Activated naive CD4-positive, alpha-beta T cell treated with anti-CD3 and anti-CD28 coated beads, Interleukin-2, amount 10 ng/mL, durations not matched to agents 7 days and 5 days (primary cell): Measurements from ENCODE around the gene TTC23L.

Experiments
- CTCF ChIA-PET: fragments of 350-600 bp; sonication (Branson Sonifier 250); formaldehyde crosslinking; loops from one replicate; lab custom pipeline; 2021; ENCODE audit warnings: antibody characterized with exemption; lab: Charles Lee
- DNase-seq: peaks from one replicate; pipeline ENCODE4 v3.0.0-alpha.2; 2020
- H3K27ac Mint-ChIP-seq: one replicate; pipeline ENCODE4 v1.8.0; 2021; ENCODE audit warnings: mild to moderate bottlenecking, moderate library complexity, mixed read lengths
- H3K27me3 Mint-ChIP-seq: one replicate; pipeline ENCODE4 v1.8.0; 2021; ENCODE audit warnings: mild to moderate bottlenecking, mixed read lengths
- H3K36me3 Mint-ChIP-seq: one replicate; pipeline ENCODE4 v1.8.0; 2021; ENCODE audit warnings: mixed read lengths
- H3K4me1 Mint-ChIP-seq: one replicate; pipeline ENCODE4 v1.8.0; 2021; ENCODE audit warnings: mixed read lengths
- H3K4me3 Mint-ChIP-seq: one replicate; pipeline ENCODE4 v1.8.0; 2021; ENCODE audit warnings: mild to moderate bottlenecking, moderate library complexity, mixed read lengths
- H3K9me3 Mint-ChIP-seq: one replicate; pipeline ENCODE4 v1.8.0; 2021; ENCODE audit warnings: mixed read lengths

The TTC23L gene

DNA sequence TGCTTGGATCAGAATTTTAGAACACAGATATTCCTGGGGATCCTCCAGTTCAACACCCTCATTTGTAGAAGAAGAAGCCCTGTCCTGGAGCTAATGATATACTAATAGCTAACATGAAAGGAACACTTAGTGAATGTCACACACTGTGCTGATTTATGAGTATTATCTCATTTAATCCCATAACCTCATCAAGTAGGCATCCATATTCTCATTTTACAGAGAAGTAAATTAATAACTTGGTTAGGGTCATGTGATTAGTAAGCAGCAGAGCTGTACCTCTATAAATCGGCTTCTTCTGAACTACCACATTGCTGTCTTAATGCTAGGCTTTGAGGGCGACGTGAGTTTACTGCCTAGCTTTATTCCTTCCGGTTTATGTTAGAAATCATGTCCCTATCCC, 6.0 kb downstream of the TTC23L start:
- DNase-seq, result no peak
- Mint-ChIP-seq H3K4me1 (no peaks in the 10 kb centered on the region), H3K4me3 (no peak overlapping the region), H3K27me3 (peaks cover 8% of the 10 kb centered on the region), H3K9me3 (no peaks in the 10 kb centered on the region), H3K36me3 (no peaks in the 10 kb centered on the region), H3K27ac (no peak overlapping the region)
- CTCF ChIA-PET, result interaction anchor here (1.1 kb wide), 1 partner anchor 54 kb away, joined by 3 read pairs; no protein-coding TSS in a partner anchor

GRCh38 chr5:34847056-34847455, 8.1 kb downstream of the TTC23L start:
- Mint-ChIP-seq H3K4me1 (no peaks in the 10 kb centered on the region), H3K9me3 (no peaks in the 10 kb centered on the region), H3K4me3 (no peak overlapping the region), H3K27me3 (peaks cover 4% of the 10 kb centered on the region), H3K36me3 (no peaks in the 10 kb centered on the region), H3K27ac (no peak overlapping the region)
- no peak for DNase-seq
- CTCF ChIA-PET, result interaction anchor here (1.3 kb wide), 1 partner anchor 361 kb away, joined by 3 read pairs; no protein-coding TSS in a partner anchor

DNA sequence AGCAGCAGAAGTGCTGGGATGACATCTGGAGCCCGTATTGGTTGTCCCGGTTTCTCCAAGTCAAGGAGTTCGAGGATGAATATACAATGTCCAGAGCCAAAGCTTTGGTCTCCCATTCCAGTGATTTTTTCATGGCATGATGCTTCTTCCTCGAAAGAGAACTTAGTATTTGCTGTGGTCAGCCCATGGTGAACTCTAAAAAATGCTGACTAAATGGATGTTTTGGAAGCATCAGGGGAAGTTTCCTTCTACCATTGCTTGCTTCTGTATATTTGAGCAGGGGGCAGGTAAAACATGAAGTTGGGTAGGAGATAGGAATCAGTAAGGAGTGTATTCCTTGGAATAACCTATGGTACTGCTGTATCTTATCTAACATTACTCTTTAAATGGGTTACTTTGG, 8.6 kb downstream of the TTC23L start:
- CTCF ChIA-PET, result interaction anchor here (1.3 kb wide), 1 partner anchor 361 kb away, joined by 3 read pairs; no protein-coding TSS in a partner anchor
- no peaks in the 10 kb centered on the region for H3K36me3 Mint-ChIP-seq
- H3K9me3 Mint-ChIP-seq, result no peaks in the 10 kb centered on the region
- H3K27ac Mint-ChIP-seq, result no peak overlapping the region
- H3K27me3 Mint-ChIP-seq, result peaks cover 4% of the 10 kb centered on the region
- DNase-seq, result no peak
- H3K4me3 Mint-ChIP-seq, result no peak overlapping the region
- H3K4me1 Mint-ChIP-seq, result no peaks in the 10 kb centered on the region

- no peaks in the 10 kb centered on the region for H3K36me3 Mint-ChIP-seq
- no peaks in the 10 kb centered on the region for H3K4me1 Mint-ChIP-seq
Observed at GRCh38 chr5:34848230-34848629, 9.3 kb downstream of the TTC23L start.

GRCh38 chr5:34849253-34849652, 10.3 kb downstream of the TTC23L start:
- Mint-ChIP-seq H3K4me1 (no peaks in the 10 kb centered on the region), H3K27ac (no peak overlapping the region), H3K36me3 (no peaks in the 10 kb centered on the region), H3K9me3 (no peaks in the 10 kb centered on the region), H3K27me3 (peaks cover 4% of the 10 kb centered on the region), H3K4me3 (no peak overlapping the region)
- no peak for DNase-seq
- CTCF ChIA-PET, result interaction anchor here (0.8 to 1.0 kb wide), 2 partner anchors 10 to 49 kb away, joined by 3 read pairs; no protein-coding TSS in a partner anchor

More at GRCh38 chr5:34848230-34848629, 9.3 kb downstream of the TTC23L start:
- Mint-ChIP-seq H3K4me3 (no peak overlapping the region), H3K27ac (no peak overlapping the region), H3K9me3 (no peaks in the 10 kb centered on the region), H3K27me3 (peaks cover 4% of the 10 kb centered on the region)
- CTCF ChIA-PET, result interaction anchor here (1.3 kb wide), 1 partner anchor 362 kb away, joined by 3 read pairs; no protein-coding TSS in a partner anchor
- no peak for DNase-seq

DNA sequence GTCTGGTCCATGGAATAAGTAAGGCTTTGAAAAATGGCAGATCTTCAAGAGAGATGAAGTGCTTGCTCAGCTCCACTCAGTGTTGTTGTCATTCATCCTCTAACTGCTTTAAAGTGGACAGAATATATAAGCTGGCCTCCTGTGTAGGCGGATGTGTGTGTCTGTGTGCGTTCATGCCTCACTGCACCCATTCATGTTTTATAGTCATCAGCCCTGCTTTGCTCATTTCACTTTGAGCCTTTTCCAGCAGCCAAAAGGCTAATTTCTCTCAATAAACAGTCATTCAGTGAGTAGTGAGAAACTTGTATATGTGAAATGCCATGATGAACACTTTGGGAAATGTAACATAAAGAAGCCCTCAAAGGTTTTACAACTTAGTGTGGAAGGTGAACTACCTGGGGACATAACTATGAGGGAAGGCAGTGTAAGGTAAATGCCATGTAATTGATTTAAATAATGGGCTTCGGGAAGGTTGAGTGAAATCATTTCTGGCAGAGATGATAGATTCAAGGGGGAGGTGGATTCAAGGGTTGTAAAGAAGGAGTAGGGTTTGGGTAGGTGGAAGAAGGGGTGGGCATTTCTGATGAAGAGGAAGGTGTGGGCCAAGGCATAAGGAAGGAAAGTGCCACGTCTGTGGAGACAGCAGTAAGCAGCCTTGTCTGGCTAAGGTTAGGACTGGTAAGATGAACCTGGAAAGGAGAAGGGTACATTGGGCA, 15.7 kb downstream of the TTC23L start:
- H3K4me3 Mint-ChIP-seq, result no peak overlapping the region
- H3K36me3 Mint-ChIP-seq, result no peaks in the 10 kb centered on the region
- H3K9me3 Mint-ChIP-seq, result no peaks in the 10 kb centered on the region
- DNase-seq, result no peak
- H3K4me1 Mint-ChIP-seq, result no peaks in the 10 kb centered on the region
- CTCF ChIA-PET, result no interaction called here
- H3K27me3 Mint-ChIP-seq, result peaks cover 7% of the 10 kb centered on the region
- no peak overlapping the region for H3K27ac Mint-ChIP-seq

DNA sequence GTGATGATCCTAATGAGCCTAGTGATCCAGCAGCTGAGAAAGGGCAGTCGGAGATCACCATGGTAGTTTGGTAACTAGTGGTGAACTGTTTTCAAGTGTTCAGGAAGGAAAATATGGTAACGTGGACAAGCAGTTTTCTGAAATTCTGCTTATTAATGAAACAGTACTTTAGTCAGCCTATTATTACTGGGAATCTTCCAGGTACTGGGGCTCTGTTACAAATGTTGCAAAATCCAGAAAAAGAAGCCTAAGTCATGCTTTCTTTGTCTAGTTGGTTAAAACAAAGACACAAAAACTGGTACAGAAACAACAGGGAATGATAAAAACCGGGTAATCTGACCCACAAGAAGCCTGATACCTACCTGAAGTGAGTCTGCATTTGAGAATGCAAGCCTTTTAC, 18.2 kb downstream of the TTC23L start:
- CTCF ChIA-PET, result no interaction called here
- H3K9me3 Mint-ChIP-seq, result no peaks in the 10 kb centered on the region
- H3K27me3 Mint-ChIP-seq, result peaks cover 4% of the 10 kb centered on the region
- no peaks in the 10 kb centered on the region for H3K4me1 Mint-ChIP-seq
- no peaks in the 10 kb centered on the region for H3K36me3 Mint-ChIP-seq
- H3K4me3 Mint-ChIP-seq, result no peak overlapping the region
- DNase-seq, result no peak
- no peak overlapping the region for H3K27ac Mint-ChIP-seq

DNA sequence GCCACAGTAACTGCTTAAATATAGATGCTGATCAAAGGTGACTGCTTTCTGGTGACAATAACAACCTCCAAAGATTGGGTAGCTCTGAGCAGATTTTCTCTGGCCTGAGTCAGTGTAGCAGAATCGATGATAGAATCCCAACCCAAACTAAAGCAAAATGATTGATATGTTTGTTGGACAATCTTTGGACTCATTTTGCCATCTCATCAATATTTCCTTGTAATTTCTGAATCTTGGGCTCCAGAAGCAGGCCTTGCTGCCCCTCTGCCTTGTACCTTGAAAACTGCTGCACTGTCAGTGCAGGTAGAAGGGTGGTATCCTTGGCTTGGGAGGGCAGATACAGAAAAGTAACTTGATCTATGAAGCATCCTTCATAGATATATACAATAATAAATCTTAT, 18.9 kb downstream of the TTC23L start:
- Mint-ChIP-seq H3K27me3 (peaks cover 4% of the 10 kb centered on the region), H3K9me3 (no peaks in the 10 kb centered on the region), H3K4me3 (no peak overlapping the region), H3K36me3 (no peaks in the 10 kb centered on the region), H3K27ac (no peak overlapping the region), H3K4me1 (no peaks in the 10 kb centered on the region)
- CTCF ChIA-PET, result no interaction called here
- no peak for DNase-seq

DNA sequence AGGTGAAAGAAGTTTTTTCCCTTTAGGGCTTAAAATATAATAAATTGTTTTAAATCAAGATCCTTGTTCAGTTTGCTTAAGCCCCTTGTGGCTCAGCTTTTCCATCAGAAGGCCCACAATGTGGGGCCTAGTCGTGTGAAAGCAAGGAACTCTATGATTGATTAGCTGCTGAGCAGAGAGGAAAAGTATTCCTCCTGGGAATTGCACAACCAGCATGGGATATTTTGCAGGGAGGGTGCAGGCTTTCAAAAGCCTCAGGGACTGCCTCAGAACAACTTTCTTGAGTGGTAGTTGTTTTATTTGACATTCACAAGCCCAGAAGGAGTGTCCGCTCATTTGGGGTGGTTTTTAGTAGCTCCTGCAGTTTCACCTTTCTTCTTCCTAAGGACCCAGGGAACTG, 19.8 kb downstream of the TTC23L start:
- Mint-ChIP-seq H3K4me1 (no peaks in the 10 kb centered on the region), H3K9me3 (no peaks in the 10 kb centered on the region), H3K27ac (no peak overlapping the region), H3K27me3 (peaks cover 4% of the 10 kb centered on the region), H3K4me3 (no peak overlapping the region), H3K36me3 (no peaks in the 10 kb centered on the region)
- CTCF ChIA-PET, result no interaction called here
- DNase-seq, result no peak

GRCh38 chr5:34859253-34859652, 20.3 kb downstream of the TTC23L start:
- no peaks in the 10 kb centered on the region for H3K9me3 Mint-ChIP-seq
- H3K4me1 Mint-ChIP-seq, result no peaks in the 10 kb centered on the region
- no peak overlapping the region for H3K4me3 Mint-ChIP-seq
- peaks cover 4% of the 10 kb centered on the region for H3K27me3 Mint-ChIP-seq
- no peak for DNase-seq
- H3K36me3 Mint-ChIP-seq, result no peaks in the 10 kb centered on the region
- CTCF ChIA-PET, result no interaction called here
- H3K27ac Mint-ChIP-seq, result no peak overlapping the region

DNA sequence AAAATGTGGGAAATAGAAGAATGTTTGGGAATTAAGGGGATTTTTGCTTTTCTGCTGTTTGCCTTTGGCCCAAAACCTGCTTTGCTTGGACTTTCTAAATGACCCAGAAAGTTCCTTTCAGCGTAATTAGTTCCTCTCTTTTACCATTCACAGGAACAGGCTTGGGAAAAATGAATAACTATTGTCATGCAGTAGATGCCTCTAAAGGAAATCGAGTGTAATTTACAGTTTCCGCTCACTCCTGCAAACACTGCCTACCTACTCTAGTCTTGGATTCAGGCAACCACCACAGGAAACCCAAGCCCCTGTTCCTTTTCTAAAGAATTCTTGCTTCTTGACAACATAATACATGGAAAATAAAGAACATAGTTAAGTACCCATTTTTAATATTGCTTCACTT, 25.0 kb downstream of the TTC23L start:
- H3K27ac Mint-ChIP-seq, result no peak overlapping the region
- H3K27me3 Mint-ChIP-seq, result no peaks in the 10 kb centered on the region
- no peak for DNase-seq
- CTCF ChIA-PET, result no interaction called here
- H3K4me3 Mint-ChIP-seq, result no peak overlapping the region
- no peaks in the 10 kb centered on the region for H3K36me3 Mint-ChIP-seq
- H3K4me1 Mint-ChIP-seq, result no peaks in the 10 kb centered on the region
- no peaks in the 10 kb centered on the region for H3K9me3 Mint-ChIP-seq

DNA sequence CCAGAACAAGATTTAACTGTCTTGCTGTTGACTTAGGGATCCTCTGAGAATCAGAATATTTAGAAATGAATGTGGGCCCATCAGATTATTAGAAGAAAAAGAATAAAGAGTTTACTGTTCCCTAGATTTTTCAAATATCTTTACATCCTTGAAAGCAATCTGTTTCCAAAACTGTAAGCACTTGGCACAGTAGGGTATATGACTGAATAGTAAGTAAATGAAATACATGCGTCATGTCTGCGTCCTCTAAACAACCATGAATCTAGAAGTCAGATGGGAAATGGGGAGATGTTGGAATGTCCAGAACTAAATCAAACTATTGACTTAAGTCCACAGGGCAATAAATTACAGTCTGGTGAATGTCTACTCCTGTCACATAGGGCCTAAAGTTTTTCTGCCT, 26.1 kb downstream of the TTC23L start:
- H3K4me1 Mint-ChIP-seq, result no peaks in the 10 kb centered on the region
- no peak overlapping the region for H3K4me3 Mint-ChIP-seq
- CTCF ChIA-PET, result no interaction called here
- no peaks in the 10 kb centered on the region for H3K36me3 Mint-ChIP-seq
- DNase-seq, result no peak
- H3K27ac Mint-ChIP-seq, result no peak overlapping the region
- no peaks in the 10 kb centered on the region for H3K9me3 Mint-ChIP-seq
- H3K27me3 Mint-ChIP-seq, result no peaks in the 10 kb centered on the region

DNA sequence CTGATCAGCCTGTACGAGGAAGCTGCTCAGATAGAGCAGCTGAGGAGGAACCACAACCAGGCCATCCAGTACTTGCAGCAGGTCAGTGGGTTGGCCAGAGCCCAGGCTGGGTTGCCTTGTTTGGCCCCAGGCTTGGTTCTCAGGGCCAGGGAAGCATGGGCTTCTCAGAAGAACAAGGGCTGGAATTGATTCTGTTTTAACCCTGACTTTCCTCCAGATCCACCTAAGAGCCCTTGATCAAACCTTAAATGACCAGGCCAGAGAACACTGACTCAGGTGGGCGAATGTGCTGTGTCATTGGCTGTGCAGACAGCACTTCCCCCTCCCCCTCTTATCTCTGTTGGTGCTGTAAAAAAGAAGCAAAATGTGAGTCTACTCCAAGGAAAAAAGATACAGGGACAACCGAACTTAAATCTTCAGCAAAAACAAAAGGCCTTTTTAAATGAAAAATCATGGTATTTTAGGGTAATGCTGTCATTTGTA, 28.1 kb downstream of the TTC23L start:
- Mint-ChIP-seq H3K27ac (no peak overlapping the region), H3K36me3 (no peaks in the 10 kb centered on the region), H3K4me1 (no peaks in the 10 kb centered on the region), H3K27me3 (no peaks in the 10 kb centered on the region), H3K4me3 (no peak overlapping the region), H3K9me3 (no peaks in the 10 kb centered on the region)
- CTCF ChIA-PET, result interaction anchor here (1.0 kb wide), 1 partner anchor 319 kb away, joined by 3 read pairs; no protein-coding TSS in a partner anchor
- no peak for DNase-seq

GRCh38 chr5:34867660-34868059, 28.7 kb downstream of the TTC23L start:
- Mint-ChIP-seq H3K27ac (no peak overlapping the region), H3K4me1 (no peaks in the 10 kb centered on the region)
- CTCF ChIA-PET, result interaction anchor here (1.0 kb wide), 1 partner anchor 319 kb away, joined by 3 read pairs; no protein-coding TSS in a partner anchor

DNA sequence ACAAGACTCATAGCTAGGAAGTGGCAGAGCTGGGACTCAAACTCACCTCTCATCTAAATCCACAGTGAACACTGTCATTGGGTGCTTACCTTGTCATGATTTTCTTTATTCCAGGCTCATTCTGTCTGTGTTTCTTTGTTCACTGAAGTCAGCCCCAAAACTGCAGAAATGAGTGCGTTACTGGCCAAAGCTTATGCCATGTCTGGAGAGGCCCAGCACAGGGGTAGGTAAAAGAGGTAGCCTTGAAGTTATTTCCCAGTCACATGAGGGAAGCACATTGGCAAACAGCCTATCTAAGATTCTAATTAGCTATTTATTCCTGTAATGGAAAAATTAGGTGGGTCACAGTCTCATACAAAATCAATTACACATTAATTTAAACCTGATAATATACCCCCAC, 29.8 kb downstream of the TTC23L start:
- CTCF ChIA-PET, result interaction anchor here (1.4 kb wide), 1 partner anchor 29 kb away, joined by 4 read pairs; no protein-coding TSS in a partner anchor
- Mint-ChIP-seq H3K4me1 (no peaks in the 10 kb centered on the region), H3K27ac (no peak overlapping the region), H3K9me3 (no peaks in the 10 kb centered on the region), H3K4me3 (no peak overlapping the region), H3K27me3 (no peaks in the 10 kb centered on the region), H3K36me3 (no peaks in the 10 kb centered on the region)
- DNase-seq, result no peak

More at GRCh38 chr5:34867660-34868059, 28.7 kb downstream of the TTC23L start:
- Mint-ChIP-seq H3K9me3 (no peaks in the 10 kb centered on the region), H3K4me3 (no peak overlapping the region), H3K36me3 (no peaks in the 10 kb centered on the region), H3K27me3 (no peaks in the 10 kb centered on the region)
- no peak for DNase-seq
